ENCODE data around the gene PRTN3.
"Not testable (repeated sequence)": the region's sequence is repeated elsewhere in the genome, so short reads cannot be mapped to it uniquely, and the experiment has no call there.

The PRTN3 gene

DNA sequence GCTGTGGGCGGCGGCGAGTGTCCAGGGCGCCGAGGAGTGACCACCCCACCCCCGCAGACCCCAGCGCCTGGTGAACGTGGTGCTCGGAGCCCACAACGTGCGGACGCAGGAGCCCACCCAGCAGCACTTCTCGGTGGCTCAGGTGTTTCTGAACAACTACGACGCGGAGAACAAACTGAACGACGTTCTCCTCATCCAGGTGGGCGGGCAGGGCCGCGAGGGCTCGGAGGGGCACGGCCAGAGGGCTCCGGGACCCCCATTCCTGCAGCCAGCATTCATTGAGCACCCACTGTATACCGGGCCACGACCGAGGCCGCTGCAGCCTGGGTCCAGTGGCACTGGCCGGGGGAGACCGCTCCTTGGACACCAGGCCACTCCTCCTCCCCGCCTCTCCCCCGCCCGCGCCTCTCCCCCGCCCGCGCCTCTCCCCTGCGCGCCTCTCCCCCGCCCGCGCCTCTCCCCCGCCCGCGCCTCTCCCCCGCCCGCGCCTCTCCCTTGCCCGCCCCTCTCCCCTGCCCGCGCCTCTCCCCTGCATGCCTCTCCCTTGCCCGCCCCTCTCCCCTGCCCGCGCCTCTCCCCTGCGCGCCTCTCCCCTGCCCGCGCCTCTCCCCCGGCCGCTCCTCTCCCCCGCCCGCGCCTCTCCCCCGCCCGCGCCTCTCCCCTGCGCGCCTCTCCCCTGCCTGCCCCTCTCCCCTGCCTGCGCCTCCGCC is 3.2 kb downstream of the PRTN3 start:
- Mint-ChIP-seq H3K36me3 (ENCODE audit: low read depth) (no peaks in the 10 kb centered on the region), H3K4me1 (peaks cover 3% of the 10 kb centered on the region), H3K4me3 (no peak overlapping the region), H3K27me3 (peaks cover 46% of the 10 kb centered on the region), H3K27ac (no peak overlapping the region), H3K9me3 (no peaks in the 10 kb centered on the region)
- no peak for ATAC-seq
- no peak for DNase-seq

DNA sequence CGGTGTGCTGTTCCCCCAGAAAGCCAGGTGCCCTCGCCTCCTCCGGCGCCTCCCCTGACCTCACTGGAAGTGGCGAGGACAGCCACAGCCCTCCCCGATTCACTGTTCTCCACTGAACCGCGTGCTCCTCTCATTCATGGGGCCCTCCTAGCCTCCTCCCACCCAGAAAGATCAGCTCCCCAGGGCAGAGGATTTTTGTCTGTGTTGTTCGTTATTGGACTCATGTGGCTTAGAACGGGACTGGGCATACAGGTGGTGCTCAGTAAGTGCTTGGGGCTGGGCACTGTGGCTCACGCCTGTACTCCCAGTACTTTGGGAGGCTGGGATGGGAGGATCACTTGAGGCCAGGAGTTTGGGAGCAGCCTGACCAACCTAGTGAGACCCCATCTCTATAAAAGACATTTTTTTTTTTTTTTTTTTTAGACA is 3.8 kb downstream of the PRTN3 start:
- H3K4me1 Mint-ChIP-seq = peaks cover 3% of the 10 kb centered on the region
- H3K27me3 Mint-ChIP-seq = peaks cover 52% of the 10 kb centered on the region
- no peak for ATAC-seq
- no peak overlapping the region for H3K4me3 Mint-ChIP-seq
- no peak for DNase-seq
- H3K36me3 Mint-ChIP-seq (ENCODE audit: low read depth) = no peaks in the 10 kb centered on the region
- H3K9me3 Mint-ChIP-seq = no peaks in the 10 kb centered on the region
- no peak overlapping the region for H3K27ac Mint-ChIP-seq

DNA sequence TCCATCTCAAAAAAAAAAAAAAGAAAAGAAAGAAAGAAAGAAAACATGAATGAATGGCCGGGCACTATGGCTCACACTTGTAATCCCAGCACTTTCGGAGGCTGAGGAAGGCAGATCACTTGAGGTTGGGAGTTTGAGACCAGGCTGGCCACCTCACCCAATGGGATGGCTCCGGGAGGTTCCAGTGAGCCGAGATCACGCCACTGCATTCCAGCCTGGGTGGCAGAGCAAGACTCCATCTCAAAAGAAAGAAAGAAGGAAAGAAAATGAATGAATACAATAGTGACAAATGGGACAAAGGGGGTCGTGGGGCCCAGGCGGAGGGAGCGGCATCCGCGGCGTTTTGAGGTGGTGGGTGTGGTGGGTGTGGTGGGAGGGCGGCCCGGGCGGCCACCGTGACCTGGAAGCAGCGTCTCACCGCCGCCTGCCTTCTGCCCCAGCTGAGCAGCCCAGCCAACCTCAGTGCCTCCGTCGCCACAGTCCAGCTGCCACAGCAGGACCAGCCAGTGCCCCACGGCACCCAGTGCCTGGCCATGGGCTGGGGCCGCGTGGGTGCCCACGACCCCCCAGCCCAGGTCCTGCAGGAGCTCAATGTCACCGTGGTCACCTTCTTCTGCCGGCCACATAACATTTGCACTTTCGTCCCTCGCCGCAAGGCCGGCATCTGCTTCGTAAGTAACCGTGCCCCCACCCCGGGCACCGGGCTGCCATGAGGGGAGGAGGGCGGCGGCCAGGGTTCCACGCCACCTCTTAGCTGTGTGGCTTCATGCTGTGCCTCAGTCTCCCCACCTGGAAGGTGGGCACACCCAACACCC is 5.1 kb downstream of the PRTN3 start:
- peaks cover 58% of the 10 kb centered on the region for H3K27me3 Mint-ChIP-seq
- H3K4me1 Mint-ChIP-seq = peaks cover 3% of the 10 kb centered on the region
- no peak overlapping the region for H3K4me3 Mint-ChIP-seq
- no peak overlapping the region for H3K27ac Mint-ChIP-seq
- H3K36me3 Mint-ChIP-seq (ENCODE audit: low read depth) = no peaks in the 10 kb centered on the region
- ATAC-seq = no peak
- no peak for DNase-seq
- no peaks in the 10 kb centered on the region for H3K9me3 Mint-ChIP-seq

DNA sequence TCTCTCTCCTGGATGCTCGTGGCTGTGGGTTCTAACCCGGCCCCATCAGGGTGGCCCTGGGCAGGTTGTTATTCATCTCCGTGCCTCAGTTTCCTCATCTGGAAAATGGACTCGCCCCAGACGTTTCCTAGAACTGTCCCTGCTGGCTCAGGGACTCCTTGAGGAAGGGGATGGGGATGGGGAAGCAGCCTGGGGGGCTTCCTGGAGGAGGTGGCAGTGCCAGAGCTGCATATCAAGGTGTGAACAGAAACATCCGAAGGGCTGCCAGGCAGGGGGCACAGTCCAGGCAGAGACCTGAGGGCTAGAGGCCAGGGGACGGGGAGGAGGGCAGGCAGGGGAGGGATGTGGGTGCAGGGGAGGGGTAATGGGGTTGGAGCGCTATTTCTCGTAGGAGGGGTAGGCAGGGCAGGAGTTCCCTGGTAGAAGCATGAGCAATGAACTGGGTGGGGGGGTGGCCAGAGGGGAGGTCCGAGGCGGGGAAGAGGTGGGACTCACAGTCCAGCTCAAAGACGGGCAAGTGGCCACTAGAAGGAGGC is 7.7 kb downstream of the PRTN3 start:
- peaks cover 50% of the 10 kb centered on the region for H3K27me3 Mint-ChIP-seq
- H3K27ac Mint-ChIP-seq = no peak overlapping the region
- H3K4me1 Mint-ChIP-seq = peaks cover 3% of the 10 kb centered on the region
- H3K4me3 Mint-ChIP-seq = no peak overlapping the region
- ATAC-seq (no peak), DNase-seq (no peak)
- H3K9me3 Mint-ChIP-seq = no peaks in the 10 kb centered on the region
- no peaks in the 10 kb centered on the region for H3K36me3 Mint-ChIP-seq (ENCODE audit: low read depth)

DNA sequence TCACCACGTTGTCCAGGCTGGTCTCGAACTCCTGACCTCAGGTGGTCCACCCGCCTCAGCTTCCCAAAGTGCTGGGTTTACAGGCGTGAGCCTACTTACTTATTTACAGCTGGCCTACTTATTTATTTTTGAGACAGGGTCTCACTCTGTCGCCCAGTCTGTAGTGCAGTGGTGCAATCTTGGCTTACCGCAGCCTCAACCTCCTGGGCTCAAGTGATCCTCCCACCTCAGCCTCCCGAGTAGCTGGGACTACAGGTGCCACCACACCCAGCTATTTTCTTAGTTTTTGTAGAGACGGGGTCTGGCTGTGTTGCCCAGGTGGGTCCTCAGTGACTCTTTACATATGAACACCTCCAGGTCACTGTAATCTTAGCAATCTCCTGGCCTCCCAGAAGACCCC is 8.4 kb downstream of the PRTN3 start:
- H3K4me1 Mint-ChIP-seq; H3K9me3 Mint-ChIP-seq; DNase-seq; H3K4me3 Mint-ChIP-seq; H3K27ac Mint-ChIP-seq; H3K36me3 Mint-ChIP-seq (ENCODE audit: low read depth); ATAC-seq: not testable (repeated sequence)
- peaks cover 48% of the 10 kb centered on the region for H3K27me3 Mint-ChIP-seq

DNA sequence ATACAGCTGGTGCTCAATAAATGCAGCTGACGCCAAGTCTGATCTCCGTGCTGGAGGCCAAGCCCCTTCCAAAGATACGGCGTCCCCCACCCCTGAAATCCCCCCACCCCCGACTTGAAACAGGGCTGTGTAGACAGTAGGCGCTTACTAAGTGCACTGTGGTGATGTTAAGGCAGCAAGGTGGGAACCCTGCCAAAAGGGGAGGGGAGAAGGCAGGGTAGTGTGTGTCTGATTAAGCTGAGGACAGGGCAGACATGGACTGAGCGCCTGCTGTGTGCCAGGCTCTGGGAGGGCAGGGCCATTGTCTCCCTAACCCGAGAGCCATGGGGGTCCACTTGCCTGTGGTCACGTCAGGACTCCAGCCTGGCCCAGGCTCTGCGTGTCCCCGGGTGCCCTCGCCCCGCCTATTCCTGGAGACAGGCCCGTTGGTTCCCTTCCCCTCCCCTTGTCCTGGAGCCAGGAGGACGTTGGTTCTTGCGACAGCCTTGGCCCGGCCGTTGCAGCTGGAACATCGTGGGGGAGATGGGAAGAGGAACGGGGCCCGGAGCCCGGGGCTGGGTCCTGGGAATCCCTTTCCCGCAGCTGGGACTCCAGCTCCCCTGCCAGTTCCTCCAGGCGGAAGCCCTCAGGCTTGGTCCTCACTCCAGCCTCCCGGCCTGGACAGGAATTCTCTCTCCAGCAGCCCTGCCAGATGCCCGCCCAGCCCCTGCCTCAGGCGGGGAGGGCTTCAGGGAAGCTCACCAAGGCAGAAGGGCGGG is 9.6 kb downstream of the PRTN3 start:
- H3K9me3 Mint-ChIP-seq = no peaks in the 10 kb centered on the region
- ATAC-seq (no peak), DNase-seq (no peak)
- H3K27me3 Mint-ChIP-seq = peaks cover 37% of the 10 kb centered on the region
- H3K4me1 Mint-ChIP-seq = no peaks in the 10 kb centered on the region
- no peaks in the 10 kb centered on the region for H3K36me3 Mint-ChIP-seq (ENCODE audit: low read depth)
- H3K4me3 Mint-ChIP-seq = no peak overlapping the region
- H3K27ac Mint-ChIP-seq = no peak overlapping the region

DNA sequence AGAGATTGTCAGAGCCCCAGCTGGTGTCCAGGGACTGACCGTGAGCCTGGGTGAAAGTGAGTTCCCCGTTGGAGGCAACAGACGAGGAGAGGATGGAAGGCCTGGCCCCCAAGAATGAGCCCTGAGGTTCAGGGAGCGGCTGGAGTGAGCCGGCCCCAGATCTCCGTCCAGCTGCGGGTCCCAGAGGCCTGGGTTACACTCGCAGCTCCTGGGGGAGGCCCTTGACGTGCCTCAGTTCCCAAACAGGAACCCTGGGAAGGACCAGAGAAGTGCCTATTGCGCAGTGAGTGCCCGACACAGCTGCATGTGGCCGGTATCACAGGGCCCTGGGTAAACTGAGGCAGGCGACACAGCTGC is 10.2 kb downstream of the PRTN3 start:
- no peak for DNase-seq
- Mint-ChIP-seq H3K27ac (no peak overlapping the region), H3K27me3 (peaks cover 33% of the 10 kb centered on the region), H3K36me3 (ENCODE audit: low read depth) (no peaks in the 10 kb centered on the region), H3K4me3 (no peak overlapping the region), H3K4me1 (no peaks in the 10 kb centered on the region), H3K9me3 (no peaks in the 10 kb centered on the region)
- no peak for ATAC-seq

DNA sequence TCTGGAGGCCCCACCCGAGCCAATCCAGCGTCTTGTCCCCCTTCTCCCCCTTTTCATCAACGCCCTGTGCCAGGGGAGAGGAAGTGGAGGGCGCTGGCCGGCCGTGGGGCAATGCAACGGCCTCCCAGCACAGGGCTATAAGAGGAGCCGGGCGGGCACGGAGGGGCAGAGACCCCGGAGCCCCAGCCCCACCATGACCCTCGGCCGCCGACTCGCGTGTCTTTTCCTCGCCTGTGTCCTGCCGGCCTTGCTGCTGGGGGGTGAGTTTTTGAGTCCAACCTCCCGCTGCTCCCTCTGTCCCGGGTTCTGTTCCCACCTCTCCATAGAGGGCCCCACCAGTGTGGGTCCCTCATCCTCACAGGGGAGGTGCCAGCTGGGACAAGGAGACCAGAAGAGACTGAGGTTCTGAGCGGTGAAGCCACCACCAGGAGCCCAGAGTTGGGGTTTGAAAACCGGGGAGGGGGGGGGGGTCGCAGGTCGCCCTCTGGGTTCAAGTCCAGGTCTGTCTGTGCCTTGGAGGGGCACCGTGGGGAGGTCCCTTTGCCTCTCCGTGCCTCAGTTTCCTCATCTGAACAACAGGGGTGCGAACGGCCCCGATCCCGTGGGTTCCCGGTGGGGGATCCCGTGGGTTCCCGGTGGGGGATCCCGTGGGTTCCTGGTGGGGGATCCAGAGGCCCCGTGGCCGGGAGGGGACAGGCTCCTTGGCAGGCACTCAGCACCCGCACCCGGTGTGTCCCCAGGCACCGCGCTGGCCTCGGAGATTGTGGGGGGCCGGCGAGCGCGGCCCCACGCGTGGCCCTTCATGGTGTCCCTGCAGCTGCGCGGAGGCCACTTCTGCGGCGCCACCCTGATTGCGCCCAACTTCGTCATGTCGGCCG is 11.6 kb downstream of the PRTN3 start, which contains the start of gene ELANE:
TSS of gene ELANE (plus strand) at position 168 of the 878 bp plus-strand sequence. CDS start at position 194, 26 bp downstream.
- no peak within 1 kb of the TSS for H3K4me3 Mint-ChIP-seq

DNA sequence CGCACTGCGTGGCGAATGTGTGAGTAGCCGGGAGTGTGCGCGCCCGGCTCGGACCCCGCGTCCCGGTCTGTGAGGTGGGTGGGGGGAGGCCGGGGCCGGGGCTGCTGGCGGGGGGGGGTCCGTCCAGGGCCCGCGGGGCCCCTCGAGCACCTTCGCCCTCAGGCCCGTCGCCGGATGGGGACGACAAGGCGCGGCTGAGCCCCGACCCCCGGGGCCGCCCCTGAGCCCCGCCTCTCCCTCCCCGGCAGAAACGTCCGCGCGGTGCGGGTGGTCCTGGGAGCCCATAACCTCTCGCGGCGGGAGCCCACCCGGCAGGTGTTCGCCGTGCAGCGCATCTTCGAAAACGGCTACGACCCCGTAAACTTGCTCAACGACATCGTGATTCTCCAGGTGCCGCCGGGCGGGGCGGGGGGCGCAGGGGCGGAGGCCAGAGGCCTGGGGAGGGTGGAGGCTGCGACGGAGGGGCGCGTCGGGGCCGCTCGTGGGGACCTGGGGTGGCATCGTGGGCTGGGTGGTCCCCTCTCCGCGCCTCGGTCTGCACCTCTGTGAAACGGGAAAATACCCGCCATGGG is 12.3 kb downstream of the PRTN3 start:
- H3K27ac Mint-ChIP-seq = no peak overlapping the region
- peaks cover 22% of the 10 kb centered on the region for H3K27me3 Mint-ChIP-seq
- ATAC-seq (no peak), DNase-seq (no peak)
- no peaks in the 10 kb centered on the region for H3K9me3 Mint-ChIP-seq
- H3K36me3 Mint-ChIP-seq (ENCODE audit: low read depth) = no peaks in the 10 kb centered on the region
- H3K4me3 Mint-ChIP-seq = no peak overlapping the region
- no peaks in the 10 kb centered on the region for H3K4me1 Mint-ChIP-seq

More for the DNA sequence above, 11.6 kb downstream of the PRTN3 start, which contains the start of gene ELANE:
- H3K27ac Mint-ChIP-seq = no peak within 1 kb of the TSS
- H3K4me1 Mint-ChIP-seq = no peaks in the 10 kb centered on the region
- H3K27me3 Mint-ChIP-seq = peaks cover 23% of the 10 kb centered on the region
- DNase-seq (no peak), ATAC-seq (no peak)
- H3K9me3 Mint-ChIP-seq = no peaks in the 10 kb centered on the region
- H3K36me3 Mint-ChIP-seq (ENCODE audit: low read depth) = no peaks in the 10 kb centered on the region

DNA sequence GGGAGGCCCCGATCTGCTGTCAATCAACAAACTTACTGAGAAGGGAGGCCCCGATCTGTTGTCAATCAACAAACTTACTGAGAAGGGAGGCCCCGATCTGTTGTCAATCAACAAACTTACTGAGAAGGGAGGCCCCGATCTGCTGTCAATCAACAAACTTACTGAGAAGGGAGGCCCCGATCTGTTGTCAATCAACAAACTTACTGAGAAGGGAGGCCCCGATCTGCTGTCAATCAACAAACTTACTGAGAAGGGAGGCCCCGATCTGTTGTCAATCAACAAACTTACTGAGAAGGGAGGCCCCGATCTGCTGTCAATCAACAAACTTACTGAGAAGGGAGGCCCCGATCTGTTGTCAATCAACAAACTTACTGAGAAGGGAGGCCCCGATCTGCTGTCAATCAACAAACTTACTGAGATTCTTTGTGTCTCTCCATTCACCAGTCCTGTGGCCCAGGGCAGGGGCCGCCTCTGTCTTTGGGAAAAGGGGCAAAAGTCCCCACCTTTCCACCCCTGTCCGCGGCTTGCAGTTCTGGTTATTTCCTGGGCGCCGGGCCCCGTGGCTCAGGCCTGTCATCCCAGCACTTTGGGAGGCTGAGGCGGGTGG is 12.9 kb downstream of the PRTN3 start:
- not testable (repeated sequence) for ATAC-seq; H3K36me3 Mint-ChIP-seq (ENCODE audit: low read depth); H3K9me3 Mint-ChIP-seq; H3K27ac Mint-ChIP-seq; H3K4me1 Mint-ChIP-seq; DNase-seq; H3K4me3 Mint-ChIP-seq
- H3K27me3 Mint-ChIP-seq = peaks cover 23% of the 10 kb centered on the region

DNA sequence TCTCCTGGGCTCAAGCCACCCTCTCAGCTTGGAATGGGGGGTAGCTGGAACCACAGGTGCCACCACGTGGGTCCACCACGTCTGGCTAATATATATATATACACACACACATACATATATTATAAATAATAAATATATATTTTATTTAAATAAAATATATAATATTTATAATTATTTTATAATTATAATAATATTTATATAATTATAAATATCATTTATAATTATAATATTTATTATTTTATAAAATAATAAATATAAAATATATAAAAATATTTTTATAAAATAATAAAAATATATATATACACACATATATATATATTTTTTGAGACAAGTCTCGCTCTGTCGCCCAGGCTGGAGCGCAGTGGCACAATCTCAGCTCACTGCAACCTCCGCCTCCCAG is 13.8 kb downstream of the PRTN3 start:
- DNase-seq (no peak), ATAC-seq (no peak)
- H3K9me3 Mint-ChIP-seq = no peaks in the 10 kb centered on the region
- no peak overlapping the region for H3K27ac Mint-ChIP-seq
- peaks cover 19% of the 10 kb centered on the region for H3K27me3 Mint-ChIP-seq
- H3K4me1 Mint-ChIP-seq = no peaks in the 10 kb centered on the region
- no peak overlapping the region for H3K4me3 Mint-ChIP-seq
- H3K36me3 Mint-ChIP-seq (ENCODE audit: low read depth) = no peaks in the 10 kb centered on the region

DNA sequence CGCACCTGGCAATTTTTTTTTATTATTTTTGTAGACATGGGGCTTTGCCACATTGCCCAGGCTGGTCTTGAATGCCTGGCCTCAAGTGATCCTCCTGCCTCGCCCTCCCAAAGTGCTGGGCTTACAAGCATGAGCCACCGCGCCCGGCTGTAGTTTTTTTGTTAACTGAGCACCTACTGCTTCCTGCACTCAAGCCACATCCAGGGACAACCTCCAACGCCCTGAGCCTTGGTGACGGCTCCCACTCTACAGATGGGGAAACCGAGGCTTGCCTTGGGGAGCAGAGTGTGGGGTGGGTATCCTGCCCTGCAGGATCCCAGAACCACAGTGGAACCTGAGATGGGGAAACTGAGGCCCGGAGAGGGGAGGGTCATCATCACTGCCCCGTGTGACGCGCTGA is 14.3 kb downstream of the PRTN3 start:
- Mint-ChIP-seq H3K4me1 (no peaks in the 10 kb centered on the region), H3K4me3 (no peak overlapping the region), H3K36me3 (ENCODE audit: low read depth) (no peaks in the 10 kb centered on the region), H3K27ac (no peak overlapping the region), H3K27me3 (peaks cover 20% of the 10 kb centered on the region), H3K9me3 (no peaks in the 10 kb centered on the region)
- no peak for ATAC-seq
- no peak for DNase-seq

DNA sequence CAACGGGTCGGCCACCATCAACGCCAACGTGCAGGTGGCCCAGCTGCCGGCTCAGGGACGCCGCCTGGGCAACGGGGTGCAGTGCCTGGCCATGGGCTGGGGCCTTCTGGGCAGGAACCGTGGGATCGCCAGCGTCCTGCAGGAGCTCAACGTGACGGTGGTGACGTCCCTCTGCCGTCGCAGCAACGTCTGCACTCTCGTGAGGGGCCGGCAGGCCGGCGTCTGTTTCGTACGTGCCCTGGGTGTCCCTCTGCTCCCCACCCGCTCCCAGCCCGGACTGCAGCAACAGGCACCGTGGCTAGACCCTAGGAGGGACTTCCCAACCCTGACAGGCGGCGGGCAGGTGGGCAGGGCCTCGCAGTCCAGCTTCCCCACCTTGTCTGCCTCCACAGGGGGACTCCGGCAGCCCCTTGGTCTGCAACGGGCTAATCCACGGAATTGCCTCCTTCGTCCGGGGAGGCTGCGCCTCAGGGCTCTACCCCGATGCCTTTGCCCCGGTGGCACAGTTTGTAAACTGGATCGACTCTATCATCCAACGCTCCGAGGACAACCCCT is 14.8 kb downstream of the PRTN3 start:
- no peaks in the 10 kb centered on the region for H3K4me1 Mint-ChIP-seq
- DNase-seq (no peak), ATAC-seq (no peak)
- H3K4me3 Mint-ChIP-seq = no peak overlapping the region
- H3K9me3 Mint-ChIP-seq = no peaks in the 10 kb centered on the region
- no peak overlapping the region for H3K27ac Mint-ChIP-seq
- peaks cover 19% of the 10 kb centered on the region for H3K27me3 Mint-ChIP-seq
- H3K36me3 Mint-ChIP-seq (ENCODE audit: low read depth) = no peaks in the 10 kb centered on the region
